HG02840 (cell line): ENCODE data around the gene CCDC194.

Experiments used
- ATAC-seq: cut with Tn5 transposase; IDR thresholded peaks from one replicate; pipeline ENCODE4 v1.9.1; 2021; ENCODE audit warnings: mild to moderate bottlenecking, moderate library complexity, moderate number of reproducible peaks; ENCODE audit not compliant: unreplicated experiment, low FRiP score

Gene CCDC194

GRCh38 chr19:17406046-17406886, 12.3 kb upstream of the CCDC194 start:
- peak; percentile 17 for ATAC-seq

GRCh38 chr19:17405250-17406045, 11.5 kb upstream of the CCDC194 start, which contains the start of gene BST2:
TSS of gene BST2 (minus strand) at chr19:17405630. CDS start at chr19:17405575, 55 bp downstream.
- ATAC-seq = peak; percentile 75

GRCh38 chr19:17404621-17405249, 10.7 kb upstream of the CCDC194 start:
- ATAC-seq = no peak

- no peak for ATAC-seq
These were observed 10.0 kb upstream of the CCDC194 start for GRCh38 chr19:17404015-17404414.

- ATAC-seq = no peak
These were observed 9.2 kb upstream of the CCDC194 start for GRCh38 chr19:17402982-17403855.

GRCh38 chr19:17401628-17402027, 7.6 kb upstream of the CCDC194 start:
- ATAC-seq = no peak

GRCh38 chr19:17398902-17399527, 5.0 kb upstream of the CCDC194 start:
- ATAC-seq = no peak

- no peak for ATAC-seq
These were observed 957 bp upstream of the CCDC194 start for GRCh38 chr19:17394891-17395415.

GRCh38 chr19:17393002-17393401, 994 bp downstream of the CCDC194 start:
- no peak for ATAC-seq

GRCh38 chr19:17391371-17392151, 2.4 kb downstream of the CCDC194 start:
- ATAC-seq = no peak

GRCh38 chr19:17390665-17391370, 3.2 kb downstream of the CCDC194 start:
- peak; percentile 74 for ATAC-seq

- ATAC-seq = no peak
These were observed 3.9 kb downstream of the CCDC194 start for GRCh38 chr19:17389957-17390664.

- ATAC-seq = no peak
These were observed 4.7 kb downstream of the CCDC194 start for GRCh38 chr19:17389288-17389687.

- ATAC-seq = no peak
These were observed 8.0 kb downstream of the CCDC194 start for GRCh38 chr19:17385878-17386611.

- ATAC-seq = no peak
These were observed 13.4 kb downstream of the CCDC194 start for GRCh38 chr19:17380426-17381138.

GRCh38 chr19:17379221-17379631, 14.8 kb downstream of the CCDC194 start:
- ATAC-seq = no peak
